WTC11 (cell line): Measurements from ENCODE around the gene C9orf57. TPM values are rescaled to one million over a fixed set of nuclear protein-coding genes. Genes with fewer than 3 reads are reported as not detected.

ENCODE experiments used
- ATAC-seq: fragments of 200-7000 bp; cut with Tn5 transposase; 2 replicates; pipeline ENCODE4 v1.10.0; 2021; ENCODE audit warnings: mild to moderate bottlenecking, moderate library complexity
- CTCF ChIA-PET: fragments of 300-600 bp; sonication (Branson Sonifier 250); formaldehyde crosslinking; loops from one replicate; lab custom pipeline; 2021; ENCODE audit warnings: antibody characterized with exemption; lab: Charles Lee
- POLR2A ChIA-PET: fragments of 350-600 bp; sonication (Branson Sonifier 250); formaldehyde crosslinking; loops from one replicate; lab custom pipeline; 2021; ENCODE audit warnings: antibody characterized with exemption; lab: Charles Lee
- DNase-seq: peaks from one replicate; pipeline ENCODE4 v3.0.0; 2021; ENCODE audit warnings: low spot score
- H3K27ac Mint-ChIP-seq: 2 replicates; pipeline ENCODE4 v1.8.0; 2021; ENCODE audit warnings: mixed read lengths
- H3K27me3 Mint-ChIP-seq: 2 replicates; pipeline ENCODE4 v1.8.0; 2021; ENCODE audit warnings: low read depth, mild to moderate bottlenecking, moderate library complexity, mixed read lengths
- H3K36me3 Mint-ChIP-seq: 2 replicates; pipeline ENCODE4 v1.8.0; 2021; ENCODE audit warnings: mixed read lengths
- H3K4me1 Mint-ChIP-seq: 2 replicates; pipeline ENCODE4 v1.8.0; 2022; ENCODE audit warnings: mixed read lengths
- H3K4me3 Mint-ChIP-seq: 2 replicates; pipeline ENCODE4 v1.8.0; 2021; ENCODE audit warnings: mild to moderate bottlenecking, moderate library complexity, mixed read lengths
- H3K9me3 Mint-ChIP-seq: 2 replicates; pipeline ENCODE4 v1.8.0; 2021; ENCODE audit warnings: mixed read lengths
- ATF6 ChIP-seq: sonication (generic); formaldehyde crosslinking; IDR thresholded peaks from 2 replicates; pipeline ENCODE4 v1.8.1; 2023; ENCODE audit warnings: mild to moderate bottlenecking, missing genetic modification reagents
- CDX4 ChIP-seq: fragments of 250-450 bp; sonication (Bioruptor Pico); IDR thresholded peaks from 2 replicates; pipeline ENCODE4 v1.9.0; 2021; ENCODE audit warnings: moderate library complexity, mild to moderate bottlenecking, inconsistent platforms, borderline replicate concordance
- E2F5 ChIP-seq: sonication (generic); formaldehyde crosslinking; IDR thresholded peaks from 2 replicates; pipeline ENCODE4 v1.8.1; 2022; ENCODE audit warnings: mild to moderate bottlenecking, moderate library complexity, missing genetic modification reagents
- ELF4 ChIP-seq: sonication (generic); formaldehyde crosslinking; IDR thresholded peaks from 2 replicates; pipeline ENCODE4 v1.8.1; 2022; ENCODE audit warnings: low read depth, mild to moderate bottlenecking, moderate library complexity, missing genetic modification reagents
- ERG ChIP-seq: fragments of 250-450 bp; sonication (Bioruptor Pico); IDR thresholded peaks from 2 replicates; pipeline ENCODE4 v1.8.0; 2021; ENCODE audit warnings: mild to moderate bottlenecking
- GABPB1 ChIP-seq: sonication (generic); formaldehyde crosslinking; IDR thresholded peaks from 2 replicates; pipeline ENCODE4 v1.8.1; 2023; ENCODE audit warnings: mild to moderate bottlenecking, missing genetic modification reagents
- IRF1 ChIP-seq: sonication (generic); formaldehyde crosslinking; IDR thresholded peaks from 2 replicates; pipeline ENCODE4 v1.8.0; 2023; ENCODE audit warnings: missing genetic modification reagents
- IRF2 ChIP-seq: sonication (generic); formaldehyde crosslinking; IDR thresholded peaks from 2 replicates; pipeline ENCODE4 v1.8.0; 2022; ENCODE audit warnings: low read depth, missing genetic modification reagents, borderline replicate concordance
- JAZF1 ChIP-seq: fragments of 250-450 bp; sonication (Bioruptor Pico); IDR thresholded peaks from 2 replicates; pipeline ENCODE4 v1.9.0; 2021; ENCODE audit warnings: moderate library complexity, mild to moderate bottlenecking, inconsistent platforms
- JUN ChIP-seq: sonication (generic); formaldehyde crosslinking; IDR thresholded peaks from 2 replicates; pipeline ENCODE4 v1.8.0; 2023; ENCODE audit warnings: mild to moderate bottlenecking, missing genetic modification reagents
- KAT7 ChIP-seq: sonication (generic); formaldehyde crosslinking; IDR thresholded peaks from 2 replicates; pipeline ENCODE4 v1.8.1; 2023; ENCODE audit warnings: missing genetic modification reagents, mild to moderate bottlenecking, borderline replicate concordance
- NFYB ChIP-seq: sonication (generic); formaldehyde crosslinking; conservative IDR thresholded peaks from 2 replicates; pipeline ENCODE4 v1.8.0; 2022; ENCODE audit warnings: low read depth, missing genetic modification reagents
- TEAD1 ChIP-seq: sonication (generic); formaldehyde crosslinking; IDR thresholded peaks from 2 replicates; pipeline ENCODE4 v1.8.0; 2022; ENCODE audit warnings: mild to moderate bottlenecking, missing genetic modification reagents
- ZBTB21 ChIP-seq: sonication (generic); formaldehyde crosslinking; IDR thresholded peaks from 2 replicates; pipeline ENCODE4 v1.8.1; 2023; ENCODE audit warnings: mild to moderate bottlenecking, missing genetic modification reagents, borderline replicate concordance
- ZBTB43 ChIP-seq: sonication (generic); formaldehyde crosslinking; IDR thresholded peaks from 2 replicates; pipeline ENCODE4 v1.8.1; 2023; ENCODE audit warnings: mild to moderate bottlenecking, missing genetic modification reagents
- ZMAT4 ChIP-seq: fragments of 250-450 bp; sonication (Bioruptor Pico); IDR thresholded peaks from 2 replicates; pipeline ENCODE4 v1.9.0; 2021; ENCODE audit warnings: mild to moderate bottlenecking
- ZNF281 ChIP-seq: sonication (generic); formaldehyde crosslinking; IDR thresholded peaks from 2 replicates; pipeline ENCODE4 v1.8.0; 2023; ENCODE audit warnings: mild to moderate bottlenecking, missing genetic modification reagents
- total RNA-seq: library from RNA; stranded (reverse); gene quantifications from 3 replicates; pipeline ENCODE4 v1.2.3, GENCODE V29; 2021

Gene C9orf57
- total RNA-seq, 1 experiment from 2014 or later, result not detected

GRCh38 chr9:72037571-72037970 is 22.8 kb downstream of the C9orf57 start:
- H3K9me3 Mint-ChIP-seq, result no peaks in the 10 kb centered on the region
- no peak for DNase-seq
- CTCF ChIA-PET, result interaction anchor here (4.0 kb wide), 1 partner anchor 12 kb away, joined by 49 read pairs; no protein-coding TSS in a partner anchor
- ATAC-seq, result no peak
- POLR2A ChIA-PET, result no interaction called here
- no peak overlapping the region for H3K27ac Mint-ChIP-seq
- TF ChIP-seq KAT7 (CRISPR knock-in tag), result no peak
- no peaks in the 10 kb centered on the region for H3K27me3 Mint-ChIP-seq
- no peak overlapping the region for H3K4me3 Mint-ChIP-seq
- H3K4me1 Mint-ChIP-seq, result peaks cover 3% of the 10 kb centered on the region; the same call in 1 of the 2 replicates
- no peaks in the 10 kb centered on the region for H3K36me3 Mint-ChIP-seq

GRCh38 chr9:72030767-72031166 is 29.6 kb downstream of the C9orf57 start:
- no peak overlapping the region for H3K27ac Mint-ChIP-seq
- POLR2A ChIA-PET, result no interaction called here

More at GRCh38 chr9:72030767-72031166, 29.6 kb downstream of the C9orf57 start:
- H3K4me1 Mint-ChIP-seq, result peaks cover 3% of the 10 kb centered on the region
- no peak for TF ChIP-seq JUN
- no peak for TF ChIP-seq ELF4 (CRISPR knock-in tag)
- no peak for TF ChIP-seq IRF1 (CRISPR knock-in tag)
- no peak for TF ChIP-seq ZNF281 (CRISPR knock-in tag)
- no peak for TF ChIP-seq ATF6 (CRISPR knock-in tag)
- TF ChIP-seq JAZF1 (CRISPR knock-in tag), result no peak
- no peak for TF ChIP-seq CDX4 (CRISPR knock-in tag)
- TF ChIP-seq ERG, result no peak
- no peak for TF ChIP-seq NFYB (CRISPR knock-in tag)
- no peak for TF ChIP-seq E2F5 (CRISPR knock-in tag)
- TF ChIP-seq IRF2 (CRISPR knock-in tag), result no peak
- TF ChIP-seq ZBTB21 (CRISPR knock-in tag), result no peak
- TF ChIP-seq TEAD1, result no peak
- TF ChIP-seq GABPB1 (CRISPR knock-in tag), result no peak
- TF ChIP-seq ZBTB43 (CRISPR knock-in tag), result no peak
- no peak for TF ChIP-seq ZMAT4 (CRISPR knock-in tag)
- no peak for DNase-seq
- CTCF ChIA-PET, result interaction anchor here (1.2 kb wide), 1 partner anchor 8 kb away, joined by 5 read pairs; no protein-coding TSS in a partner anchor
- no peak for ATAC-seq
- no peak overlapping the region for H3K4me3 Mint-ChIP-seq
- no peaks in the 10 kb centered on the region for H3K36me3 Mint-ChIP-seq
- H3K9me3 Mint-ChIP-seq, result peaks cover 7% of the 10 kb centered on the region
- H3K27me3 Mint-ChIP-seq, result no peaks in the 10 kb centered on the region
